T-cell (primary cell): Measurements from ENCODE around the gene SHMT1. TPM values are rescaled to one million over a fixed set of nuclear protein-coding genes. Genes with fewer than 3 reads are reported as not detected.
"Not testable (repeated sequence)": the region's sequence is repeated elsewhere in the genome, so short reads cannot be mapped to it uniquely, and the experiment has no call there.

Experiments used
- ATAC-seq, 4 experiments: fragments of 200-7000 bp in 3 of 4; fragments of 150-1000 bp in 1 of 4; cut with Tn5 transposase; replicated peaks in 1 of 4; 1 replicate in 3 of 4; 2 replicates in 1 of 4; pipeline ENCODE4 v1.10.0; 2021; ENCODE audit warnings: moderate library complexity in 3 of 4, mild to moderate bottlenecking in 2 of 4, moderate number of reproducible peaks in 1 of 4
- CTCF ChIA-PET, 2 donors: fragments of 300-600 bp; sonication (Branson Sonifier 250); formaldehyde crosslinking; loops; one replicate each; lab custom pipeline; 2022; ENCODE audit warnings: antibody characterized with exemption in 2 of 2; lab: Charles Lee
- POLR2A ChIA-PET, 2 donors: fragments of 300-600 bp; sonication (Branson Sonifier 250); formaldehyde crosslinking; loops; one replicate each; lab custom pipeline; 2022; ENCODE audit warnings: antibody characterized with exemption in 2 of 2; lab: Charles Lee
- DNase-seq, 35 experiments: peaks; one replicate each; pipeline versions ENCODE4 v3.0.0 to v3.0.0-alpha.2; 2013 to 2023
- H3K27ac ChIP-seq: one replicate; pipeline ENCODE4 v1.5.1; 2013; ENCODE audit warnings: low read length
- H3K27me3 ChIP-seq, 2 experiments: replicated peaks in 1 of 2; 1 replicate in 1 of 2; 2 replicates in 1 of 2; pipeline versions ENCODE4 v1.6.1 to v1.7.0; 2013; ENCODE audit warnings: low read length in 1 of 2, mixed read lengths in 1 of 2; ENCODE audit not compliant: control insufficient read depth in 2 of 2, insufficient read depth in 2 of 2; ENCODE audit errors: extremely low read depth in 1 of 2
- H3K36me3 ChIP-seq, 2 donors: 1 replicate in 1 of 2; 2 replicates in 1 of 2; pipeline versions ENCODE4 v1.6.1 to v1.7.0; 2013; ENCODE audit warnings: low read length in 1 of 2; ENCODE audit not compliant: control insufficient read depth in 2 of 2, insufficient read depth in 1 of 2; ENCODE audit errors: extremely low read depth in 1 of 2
- H3K4me1 ChIP-seq, 2 experiments: 1 replicate in 1 of 2; 2 replicates in 1 of 2; pipeline versions ENCODE4 v1.6.1 to v1.7.0; 2013; ENCODE audit warnings: low read length in 2 of 2, mixed read lengths in 1 of 2; ENCODE audit not compliant: insufficient read depth in 2 of 2, control insufficient read depth in 1 of 2; ENCODE audit errors: extremely low read depth in 1 of 2
- H3K4me3 ChIP-seq, 2 donors: 1 replicate in 1 of 2; 2 replicates in 1 of 2; pipeline versions ENCODE4 v1.5.1 to v1.7.0; 2013; ENCODE audit warnings: mild to moderate bottlenecking in 2 of 2, low read length in 1 of 2, moderate library complexity in 1 of 2; ENCODE audit not compliant: control insufficient read depth in 1 of 2; ENCODE audit errors: extremely low read depth in 1 of 2
- H3K9me3 ChIP-seq: 2 replicates; pipeline ENCODE4 v1.7.0; 2013
- H3K27ac Mint-ChIP-seq, 2 donors: one replicate each; pipeline ENCODE4 v1.8.0; 2020 to 2021; ENCODE audit warnings: mild to moderate bottlenecking in 2 of 2, mixed read lengths in 2 of 2
- H3K27me3 Mint-ChIP-seq, 2 donors: one replicate each; pipeline ENCODE4 v1.8.0; 2021 to 2022; ENCODE audit warnings: mixed read lengths in 2 of 2
- H3K36me3 Mint-ChIP-seq: one replicate; pipeline ENCODE4 v1.8.0; 2021; ENCODE audit warnings: mixed read lengths
- H3K4me1 Mint-ChIP-seq, 3 donors: one replicate each; pipeline ENCODE4 v1.8.0; 2020 to 2022; ENCODE audit warnings: mixed read lengths in 3 of 3, mild to moderate bottlenecking in 1 of 3
- H3K4me3 Mint-ChIP-seq, 3 donors: one replicate each; pipeline ENCODE4 v1.8.0; 2020 to 2022; ENCODE audit warnings: mild to moderate bottlenecking in 3 of 3, mixed read lengths in 3 of 3, moderate library complexity in 3 of 3
- H3K9me3 Mint-ChIP-seq, 3 donors: one replicate each; pipeline ENCODE4 v1.8.0; 2020 to 2022; ENCODE audit warnings: mixed read lengths in 3 of 3
- WGBS: methylation state at CpG from one replicate; pipeline ENCODE4 v1.1.5; 2013; ENCODE audit warnings: missing lambda C conversion rate; ENCODE audit not compliant: insufficient coverage; 5-methylcytosine and 5-hydroxymethylcytosine counted together
- total RNA-seq, 35 experiments: library from RNA in 6 of 35; stranded (reverse) in 6 of 35; fragments of 120-200 nt in 1 of 35; gene quantifications; one replicate each; pipeline versions ENCODE4 v1.2.1 to v1.2.4 and lab custom pipeline; 2013 to 2026

The SHMT1 gene
- total RNA-seq, 5 donors from 2014 or later (not counting 1 experiment from before 2014, with no cell fraction given): 8.3 to 14.7 (median 13.1) TPM

- H3K4me3 ChIP-seq: peak within 1 kb of the TSS; percentile 70 to 95
- H3K27me3 Mint-ChIP-seq: no peaks in the 10 kb centered on the region
These were observed 48.4 kb downstream of the SHMT1 start, which contains the start of the genes SMCR8 and TOP3A for GRCh38 chr17:18314731-18315561. Gene SMCR8, plus strand, starts transcription at chr17:18315293. Its CDS starts 497 bp downstream, at chr17:18315790. Gene TOP3A, minus strand, starts transcription at chr17:18314994. Its CDS starts 216 bp downstream, at chr17:18314778.

GRCh38 chr17:18314059-18314730 lies 49.2 kb downstream of the SHMT1 start:
- H3K27ac Mint-ChIP-seq: peak overlapping the region; percentile 96 to 100
- Histone ChIP-seq H3K9me3 (no peaks in the 10 kb centered on the region), H3K36me3 (peaks cover 0 to 33% of the 10 kb centered on the region in 2 donors), H3K27ac (peak overlapping the region; percentile 82), H3K4me3 (peak overlapping the region; percentile 70 to 95), H3K4me1 (peaks cover 29 to 67% of the 10 kb centered on the region in 2 experiments), H3K27me3 (no peaks in the 10 kb centered on the region)
- peaks cover 0 to 4% (median 0%) of the 10 kb centered on the region in 3 donors for H3K9me3 Mint-ChIP-seq
- ChIA-PET CTCF (interaction anchor here in 1 of 2 donors (0.6 kb wide), 1 partner anchor 881 kb away, joined by 3 read pairs; no protein-coding TSS in a partner anchor), POLR2A (no interaction called here)
- ATAC-seq: peak in 3 of 4 experiments; percentile 2 to 8 (median 8)
- peak overlapping the region; percentile 92 to 96 (median 93) for H3K4me3 Mint-ChIP-seq
- H3K4me1 Mint-ChIP-seq: peaks cover 67 to 76% (median 74%) of the 10 kb centered on the region in 3 donors
- WGBS: under 1% methylated on average over 36 of the region's 39 CpGs
- peaks cover 29% of the 10 kb centered on the region for H3K36me3 Mint-ChIP-seq
- DNase-seq: peak in 2 of 35 experiments; percentile 9 to 10
- H3K27me3 Mint-ChIP-seq: no peaks in the 10 kb centered on the region

More at GRCh38 chr17:18314731-18315561, 48.4 kb downstream of the SHMT1 start, which contains the start of the genes SMCR8 and TOP3A:
- ATAC-seq (peak; percentile 94 to 96 (median 96)), DNase-seq (peak; percentile 92 to 99 (median 98))
- peaks cover 29 to 74% of the 10 kb centered on the region in 2 experiments for H3K4me1 ChIP-seq
- ChIA-PET POLR2A (interaction anchor here in 1 of 2 donors (0.6 kb wide), 1 partner anchor 1662 kb away, joined by 4 read pairs; no protein-coding TSS in a partner anchor), CTCF (interaction anchor here in 1 of 2 donors (0.6 kb wide), 1 partner anchor 881 kb away, joined by 3 read pairs; no protein-coding TSS in a partner anchor)
- H3K27me3 ChIP-seq: no peaks in the 10 kb centered on the region
- peaks cover 0 to 37% of the 10 kb centered on the region in 2 donors for H3K36me3 ChIP-seq
- under 1% methylated on average over 78 of the region's 78 CpGs for WGBS
- H3K9me3 ChIP-seq: no peaks in the 10 kb centered on the region
- peak within 1 kb of the TSS; percentile 92 to 96 (median 93) for H3K4me3 Mint-ChIP-seq
- peak within 1 kb of the TSS; percentile 82 for H3K27ac ChIP-seq
- H3K4me1 Mint-ChIP-seq: peaks cover 75 to 84% (median 81%) of the 10 kb centered on the region in 3 donors
- H3K9me3 Mint-ChIP-seq: peaks cover 0 to 4% (median 0%) of the 10 kb centered on the region in 3 donors
- H3K36me3 Mint-ChIP-seq: peaks cover 34% of the 10 kb centered on the region
- H3K27ac Mint-ChIP-seq: peak within 1 kb of the TSS; percentile 96 to 100

GRCh38 chr17:18309202-18309601 lies 54.1 kb downstream of the SHMT1 start:
- DNase-seq (no peak), ATAC-seq (no peak)
- no peak overlapping the region for H3K4me3 ChIP-seq
- H3K27ac Mint-ChIP-seq: no peak overlapping the region
- H3K4me1 Mint-ChIP-seq: peaks cover 30 to 33% (median 32%) of the 10 kb centered on the region in 3 donors
- peaks cover 12 to 24% of the 10 kb centered on the region in 2 experiments for H3K4me1 ChIP-seq
- H3K27ac ChIP-seq: no peak overlapping the region
- H3K9me3 ChIP-seq: no peaks in the 10 kb centered on the region
- WGBS: no CpG with 5 or more reads among the region's 4 CpGs
- peaks cover 28% of the 10 kb centered on the region for H3K36me3 Mint-ChIP-seq
- CTCF ChIA-PET: no interaction called here
- no peak overlapping the region for H3K4me3 Mint-ChIP-seq
- POLR2A ChIA-PET: no interaction called here
- no peaks in the 10 kb centered on the region for H3K27me3 Mint-ChIP-seq
- no peaks in the 10 kb centered on the region for H3K27me3 ChIP-seq
- no peaks in the 10 kb centered on the region for H3K9me3 Mint-ChIP-seq
- H3K36me3 ChIP-seq: peaks cover 4 to 48% of the 10 kb centered on the region in 2 donors

DNA sequence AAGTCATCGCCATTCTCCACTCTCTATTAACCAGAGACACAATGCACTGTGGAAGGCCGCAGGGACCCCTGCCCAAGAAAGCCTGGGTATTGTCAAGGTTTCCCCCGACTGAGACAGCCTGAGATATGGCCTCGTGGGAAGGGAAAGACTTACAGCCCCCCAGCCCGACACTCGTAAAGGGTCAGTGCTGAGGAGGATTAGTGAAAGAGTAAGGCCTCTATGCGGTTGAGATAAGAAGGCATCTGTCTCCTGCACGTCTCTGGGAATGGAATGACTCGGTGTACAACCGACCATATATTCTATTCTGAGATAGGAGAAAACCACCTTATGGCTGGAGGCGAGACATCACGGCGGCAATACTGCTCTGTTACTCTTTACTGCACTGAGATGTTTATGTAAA lies 60.1 kb downstream of the SHMT1 start:
- CTCF ChIA-PET: interaction anchor here in 1 of 2 donors (0.5 kb wide), 1 partner anchor 657 kb away, joined by 7 read pairs; no protein-coding TSS in a partner anchor
- DNase-seq, H3K4me1 ChIP-seq, ATAC-seq, H3K4me3 ChIP-seq, POLR2A ChIA-PET, H3K9me3 Mint-ChIP-seq, H3K27ac Mint-ChIP-seq, H3K9me3 ChIP-seq, H3K27me3 ChIP-seq, H3K4me1 Mint-ChIP-seq, H3K27ac ChIP-seq, H3K4me3 Mint-ChIP-seq, H3K27me3 Mint-ChIP-seq: not testable (repeated sequence)
- peaks cover 51% of the 10 kb centered on the region for H3K36me3 Mint-ChIP-seq
- peaks cover 22 to 81% of the 10 kb centered on the region in 2 donors for H3K36me3 ChIP-seq
- WGBS: no CpG with 5 or more reads among the region's 13 CpGs

GRCh38 chr17:18300725-18301480 lies 62.4 kb downstream of the SHMT1 start:
- peaks cover 19 to 62% of the 10 kb centered on the region in 2 donors for H3K36me3 ChIP-seq
- ChIA-PET POLR2A (no interaction called here), CTCF (no interaction called here)
- H3K4me1 ChIP-seq: no peaks in the 10 kb centered on the region
- ATAC-seq: no peak
- no peak overlapping the region for H3K27ac ChIP-seq
- Mint-ChIP-seq H3K4me3 (no peak overlapping the region), H3K4me1 (no peaks in the 10 kb centered on the region), H3K27ac (no peak overlapping the region), H3K9me3 (no peaks in the 10 kb centered on the region), H3K36me3 (peaks cover 45% of the 10 kb centered on the region), H3K27me3 (no peaks in the 10 kb centered on the region)
- H3K9me3 ChIP-seq: no peaks in the 10 kb centered on the region
- 90% methylated on average over 6 of the region's 8 CpGs for WGBS
- H3K4me3 ChIP-seq: no peak overlapping the region
- DNase-seq: no peak
- H3K27me3 ChIP-seq: no peaks in the 10 kb centered on the region
